DMS153 (cell line): ENCODE results near the gene SMCO1.
"Not testable (repeated sequence)": the region's sequence is repeated elsewhere in the genome, so short reads cannot be mapped to it uniquely, and the experiment has no call there.

ENCODE experiments used
- DNase-seq: peaks from one replicate; lab custom pipeline; 2025; lab: John Stamatoyannopoulos, UW

SMCO1 gene

GRCh38 chr3:196514913-196515621 is at the start of gene SMCO1:
TSS of gene SMCO1 (minus strand) at chr3:196515346. CDS start at chr3:196515209, 137 bp downstream.
- DNase-seq, result no peak

GRCh38 chr3:196563721-196564225 is 48.6 kb upstream of the SMCO1 start:
- no peak for DNase-seq

GRCh38 chr3:196559826-196560225 is 44.7 kb upstream of the SMCO1 start:
- no peak for DNase-seq

- no peak for DNase-seq
Measured at GRCh38 chr3:196558476-196558875, 43.3 kb upstream of the SMCO1 start.

GRCh38 chr3:196557236-196557635 is 42.1 kb upstream of the SMCO1 start:
- no peak for DNase-seq

- DNase-seq, result no peak
Measured at GRCh38 chr3:196555295-196555694, 40.1 kb upstream of the SMCO1 start.

GRCh38 chr3:196554205-196554604 is 39.1 kb upstream of the SMCO1 start:
- DNase-seq, result no peak

- DNase-seq, result no peak
Measured at GRCh38 chr3:196553551-196553950, 38.4 kb upstream of the SMCO1 start.

- no peak for DNase-seq
Measured at GRCh38 chr3:196552253-196552652, 37.1 kb upstream of the SMCO1 start.

- DNase-seq, result not testable (repeated sequence)
Measured at GRCh38 chr3:196550172-196550571, 35.0 kb upstream of the SMCO1 start.

- not testable (repeated sequence) for DNase-seq
Measured at GRCh38 chr3:196549312-196549711, 34.2 kb upstream of the SMCO1 start.

- no peak for DNase-seq
Measured at GRCh38 chr3:196547067-196547466, 31.9 kb upstream of the SMCO1 start.

- no peak for DNase-seq
Measured at GRCh38 chr3:196546537-196546936, 31.4 kb upstream of the SMCO1 start.

GRCh38 chr3:196544491-196544992 is 29.4 kb upstream of the SMCO1 start:
- DNase-seq, result no peak

GRCh38 chr3:196541684-196542445 is 26.7 kb upstream of the SMCO1 start:
- no peak for DNase-seq

- no peak for DNase-seq
Measured at GRCh38 chr3:196537319-196537984, 22.3 kb upstream of the SMCO1 start.

GRCh38 chr3:196533260-196533681 is 18.1 kb upstream of the SMCO1 start:
- no peak for DNase-seq

- no peak for DNase-seq
Measured at GRCh38 chr3:196531418-196531817, 16.3 kb upstream of the SMCO1 start.

GRCh38 chr3:196528639-196529233 is 13.6 kb upstream of the SMCO1 start:
- no peak for DNase-seq

GRCh38 chr3:196525141-196525540 is 10.0 kb upstream of the SMCO1 start:
- DNase-seq, result no peak

GRCh38 chr3:196524527-196524926 is 9.4 kb upstream of the SMCO1 start:
- no peak for DNase-seq

- no peak for DNase-seq
Measured at GRCh38 chr3:196523841-196524240, 8.7 kb upstream of the SMCO1 start.
